ENCODE data around the gene MYO3B.
"Not testable (repeated sequence)": the region's sequence is repeated elsewhere in the genome, so short reads cannot be mapped to it uniquely, and the experiment has no call there.

The MYO3B gene

DNA sequence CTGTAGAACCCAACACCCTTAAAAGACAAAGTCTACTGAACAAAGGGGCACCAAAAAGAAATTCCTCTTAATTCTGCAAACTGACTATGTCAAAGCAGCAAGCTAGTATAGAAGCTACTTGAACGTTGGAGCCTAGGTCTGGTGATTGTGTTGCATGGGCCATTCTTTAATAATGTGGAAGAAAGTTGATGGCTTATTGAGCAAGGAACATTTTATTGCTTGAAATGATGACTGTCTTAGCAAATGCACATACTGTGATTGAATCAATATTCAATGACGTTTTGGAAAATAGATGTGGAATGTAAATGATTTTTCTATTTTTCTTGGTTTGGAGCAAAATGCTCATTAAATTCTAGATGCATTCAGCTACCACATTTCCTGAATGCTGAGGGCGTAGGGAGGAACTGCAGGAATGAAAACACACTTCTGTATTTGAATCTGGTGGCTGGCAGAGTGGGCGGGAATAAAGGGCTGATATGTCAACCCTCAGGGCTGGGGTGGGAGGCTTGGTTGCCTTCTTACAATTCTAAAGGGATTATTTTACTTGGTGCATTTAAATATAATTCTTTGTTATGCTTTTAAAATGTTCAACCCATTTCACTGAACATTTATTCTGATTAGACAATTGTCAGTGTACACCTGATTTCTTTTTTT, 26.5 kb downstream of the MYO3B start:
- in situ Hi-C loops (cut with MboI; ENCODE audit: low pct_unique_long_range_greater_than_20kb, low sequenced_read_pairs): no loop called here
- no peak for DNase-seq

DNA sequence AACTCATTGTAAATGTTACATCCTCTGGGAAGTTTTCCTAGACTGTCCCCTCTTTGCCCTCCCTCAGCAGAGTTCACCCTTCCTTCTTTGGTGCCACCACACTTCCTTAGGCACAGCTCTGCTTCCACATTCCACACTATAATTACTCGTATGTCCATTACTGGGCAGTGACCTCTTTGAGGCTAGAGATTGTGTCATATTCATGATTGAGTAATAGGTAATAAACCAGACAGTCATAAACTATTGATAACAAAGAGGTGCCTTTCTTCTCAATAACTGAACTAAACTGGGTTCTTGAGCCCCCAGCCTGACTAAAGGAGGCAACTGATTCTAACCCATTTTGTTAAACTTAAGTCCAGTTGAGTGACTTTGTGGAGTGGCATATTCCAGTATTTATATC, 28.3 kb downstream of the MYO3B start:
- in situ Hi-C loops (cut with MboI; ENCODE audit: low pct_unique_long_range_greater_than_20kb, low sequenced_read_pairs): no loop called here
- DNase-seq: no peak

- no peak for DNase-seq
- in situ Hi-C loops (cut with MboI; ENCODE audit: low pct_unique_long_range_greater_than_20kb, low sequenced_read_pairs): no loop called here
These were observed 29.0 kb downstream of the MYO3B start for GRCh38 chr2:170206805-170207407.

GRCh38 chr2:170207901-170208300, 30.0 kb downstream of the MYO3B start:
- in situ Hi-C loops (cut with MboI; ENCODE audit: low pct_unique_long_range_greater_than_20kb, low sequenced_read_pairs): no loop called here
- no peak for DNase-seq

DNA sequence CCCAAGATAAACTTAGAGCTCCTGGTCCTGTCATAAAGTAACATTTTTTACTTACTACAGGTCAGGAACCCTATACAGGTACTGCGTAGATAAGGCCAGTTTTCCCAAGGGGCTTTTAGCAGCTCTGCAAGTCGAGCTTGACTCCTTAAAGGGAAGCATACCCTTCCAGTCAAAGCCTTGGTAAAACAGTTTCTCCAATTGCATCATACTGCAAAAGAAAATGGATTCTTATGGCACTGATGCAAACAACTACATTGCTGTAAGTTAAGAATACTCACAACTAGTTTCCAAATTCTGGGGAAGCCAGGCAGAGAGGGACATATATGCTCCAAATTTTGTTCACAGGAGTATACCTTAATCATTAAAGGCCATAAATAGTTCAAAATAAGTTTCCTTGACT, 31.0 kb downstream of the MYO3B start:
- in situ Hi-C loops (cut with MboI; ENCODE audit: low pct_unique_long_range_greater_than_20kb, low sequenced_read_pairs): no loop called here
- no peak for DNase-seq

GRCh38 chr2:170212625-170213280, 34.8 kb downstream of the MYO3B start:
- DNase-seq: peak; percentile 47

GRCh38 chr2:170213281-170213625, 35.3 kb downstream of the MYO3B start:
- in situ Hi-C loops (cut with MboI; ENCODE audit: low pct_unique_long_range_greater_than_20kb, low sequenced_read_pairs): not testable (repeated sequence)
- DNase-seq: peak; percentile 11

More at GRCh38 chr2:170212625-170213280, 34.8 kb downstream of the MYO3B start:
- in situ Hi-C loops (cut with MboI; ENCODE audit: low pct_unique_long_range_greater_than_20kb, low sequenced_read_pairs): no loop called here

- DNase-seq: no peak
- in situ Hi-C loops (cut with MboI; ENCODE audit: low pct_unique_long_range_greater_than_20kb, low sequenced_read_pairs): no loop called here
These were observed 35.7 kb downstream of the MYO3B start for GRCh38 chr2:170213651-170214050.

DNA sequence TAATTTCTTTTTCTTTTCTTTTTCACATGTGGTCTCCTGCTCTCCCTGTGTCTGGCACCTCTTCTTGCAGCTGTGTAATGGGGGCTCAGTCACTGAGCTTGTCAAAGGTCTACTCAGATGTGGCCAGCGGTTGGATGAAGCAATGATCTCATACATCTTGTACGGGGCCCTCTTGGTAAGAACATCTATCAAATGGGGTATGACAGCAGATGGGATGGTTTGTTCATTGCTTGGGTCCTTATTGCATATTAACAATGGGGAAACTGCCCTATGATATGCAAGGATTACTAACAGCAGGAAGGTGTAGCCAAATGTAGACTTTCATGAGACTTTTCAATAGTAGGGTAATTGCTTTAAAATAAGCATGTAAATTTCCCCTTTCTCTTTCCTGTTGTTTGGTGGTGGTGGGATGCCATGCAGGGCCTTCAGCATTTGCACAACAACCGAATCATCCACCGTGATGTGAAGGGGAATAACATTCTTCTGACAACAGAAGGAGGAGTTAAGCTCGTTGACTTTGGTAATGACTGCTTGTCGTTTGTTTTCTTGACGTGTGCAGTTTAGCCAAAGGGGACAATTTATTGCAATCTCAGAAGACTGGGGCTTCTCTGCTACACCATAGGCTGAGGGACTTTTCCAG, 36.5 kb downstream of the MYO3B start:
- DNase-seq: no peak
- in situ Hi-C loops (cut with MboI; ENCODE audit: low pct_unique_long_range_greater_than_20kb, low sequenced_read_pairs): no loop called here

DNA sequence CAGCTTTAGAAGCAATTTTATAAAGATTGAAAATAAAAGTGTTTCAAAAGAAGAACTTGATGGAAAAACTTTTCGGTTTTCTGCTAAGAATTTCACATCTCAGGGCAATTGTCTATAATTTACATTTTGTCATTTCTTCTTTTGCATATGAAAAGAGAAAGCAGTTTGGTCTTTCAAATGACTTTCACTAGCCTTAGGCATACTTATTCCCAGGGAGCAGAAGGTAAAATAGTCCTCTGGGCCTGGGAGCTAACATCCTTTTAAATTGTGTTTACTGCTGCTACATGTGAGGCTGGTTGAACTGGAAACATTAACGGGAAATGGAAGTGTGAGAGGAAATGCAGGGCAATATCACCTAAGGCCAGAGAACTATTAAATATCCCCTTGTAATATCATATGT, 37.1 kb downstream of the MYO3B start:
- no peak for DNase-seq
- in situ Hi-C loops (cut with MboI; ENCODE audit: low pct_unique_long_range_greater_than_20kb, low sequenced_read_pairs): no loop called here

DNA sequence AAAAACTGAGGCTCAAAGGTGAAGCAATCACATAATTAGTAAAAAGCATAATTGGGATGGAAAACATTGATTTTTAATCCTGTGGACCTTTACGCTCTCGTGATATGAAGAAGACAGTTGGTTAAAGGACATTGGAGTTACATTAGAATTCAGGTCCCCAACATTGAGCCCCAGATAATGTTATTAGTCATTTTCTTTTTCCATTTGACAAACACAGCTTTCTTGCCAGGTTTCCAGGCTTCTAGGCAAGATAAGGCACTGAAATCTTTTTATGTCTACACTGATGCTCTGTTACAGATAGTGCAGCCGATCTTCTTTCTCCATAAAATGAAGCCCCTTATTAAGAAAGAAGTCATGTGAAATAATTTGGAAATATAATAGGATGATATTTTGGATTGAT, 38.5 kb downstream of the MYO3B start:
- in situ Hi-C loops (cut with MboI; ENCODE audit: low pct_unique_long_range_greater_than_20kb, low sequenced_read_pairs): no loop called here
- DNase-seq: no peak

GRCh38 chr2:170216981-170217380, 39.0 kb downstream of the MYO3B start:
- in situ Hi-C loops (cut with MboI; ENCODE audit: low pct_unique_long_range_greater_than_20kb, low sequenced_read_pairs): no loop called here
- DNase-seq: no peak

GRCh38 chr2:170217778-170218251, 39.9 kb downstream of the MYO3B start:
- no peak for DNase-seq
- in situ Hi-C loops (cut with MboI; ENCODE audit: low pct_unique_long_range_greater_than_20kb, low sequenced_read_pairs): no loop called here

- DNase-seq: no peak
- in situ Hi-C loops (cut with MboI; ENCODE audit: low pct_unique_long_range_greater_than_20kb, low sequenced_read_pairs): no loop called here
These were observed 40.5 kb downstream of the MYO3B start for GRCh38 chr2:170218456-170218855.

DNA sequence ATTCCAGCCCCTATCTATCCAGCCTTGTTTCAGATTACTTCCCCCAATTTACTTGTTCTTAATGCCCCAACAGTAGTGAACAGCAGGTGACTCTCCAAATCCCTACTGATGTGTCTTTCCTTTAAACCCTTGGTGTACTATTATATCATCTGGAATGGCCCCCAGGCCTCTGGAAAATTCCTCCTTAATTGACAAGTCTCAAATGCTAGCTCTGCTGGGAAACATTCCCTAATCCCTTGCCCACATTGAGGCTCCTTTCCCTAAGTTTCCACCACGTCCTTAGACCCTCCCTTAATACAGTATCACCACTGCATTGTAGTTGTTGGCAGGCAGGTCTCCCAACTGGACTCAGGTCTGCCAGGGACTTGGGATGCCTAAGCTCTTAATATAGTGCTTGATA, 41.0 kb downstream of the MYO3B start:
- DNase-seq: no peak

GRCh38 chr2:170221317-170222288, 43.7 kb downstream of the MYO3B start:
- in situ Hi-C loops (cut with MboI; ENCODE audit: low pct_unique_long_range_greater_than_20kb, low sequenced_read_pairs): no loop called here
- peak; percentile 32 for DNase-seq

More for the DNA sequence above, 41.0 kb downstream of the MYO3B start:
- in situ Hi-C loops (cut with MboI; ENCODE audit: low pct_unique_long_range_greater_than_20kb, low sequenced_read_pairs): no loop called here

DNA sequence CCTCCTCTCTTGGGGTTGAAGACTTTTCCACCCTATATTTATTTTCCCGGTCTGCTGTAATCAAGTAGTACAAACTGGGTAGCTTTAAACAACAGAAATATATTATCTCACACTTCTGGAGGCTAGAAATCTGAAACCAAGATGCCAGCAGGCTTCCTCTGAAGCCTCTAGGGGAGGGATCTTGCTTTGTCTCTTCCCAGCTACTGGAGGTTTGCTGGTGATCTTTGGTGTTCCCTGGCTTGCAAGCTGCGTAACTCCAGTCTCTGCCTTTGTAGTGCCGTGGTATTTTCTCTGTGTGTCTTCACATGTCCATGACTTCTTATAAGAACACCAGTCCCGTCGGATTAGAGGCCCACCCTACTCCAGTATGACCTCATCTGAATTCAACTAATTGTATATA, 44.4 kb downstream of the MYO3B start:
- no peak for DNase-seq
- in situ Hi-C loops (cut with MboI; ENCODE audit: low pct_unique_long_range_greater_than_20kb, low sequenced_read_pairs): no loop called here

GRCh38 chr2:170222842-170223241, 44.9 kb downstream of the MYO3B start:
- no peak for DNase-seq
- in situ Hi-C loops (cut with MboI; ENCODE audit: low pct_unique_long_range_greater_than_20kb, low sequenced_read_pairs): no loop called here

- DNase-seq: no peak
- in situ Hi-C loops (cut with MboI; ENCODE audit: low pct_unique_long_range_greater_than_20kb, low sequenced_read_pairs): loop anchor here (25.0 kb wide), 1 partner anchor 588 kb away; the partner anchor contains the start of gene GAD1
These were observed 46.8 kb downstream of the MYO3B start for GRCh38 chr2:170224692-170225294.

Data from KBM-7 (cell line).